Neural progenitor cell (in vitro differentiated cells): ENCODE results near the gene HLF. TPM values are rescaled to one million over a fixed set of nuclear protein-coding genes. Genes with fewer than 3 reads are reported as not detected.

Experiments
- DNase-seq: peaks from one replicate; pipeline ENCODE4 v3.0.0-alpha.2; 2016; ENCODE audit warnings: low spot score
- H2AFZ ChIP-seq: fragments of 200-600 bp; sonication (generic); replicated peaks from 2 replicates; pipeline ENCODE4 v1.6.1; 2016; ENCODE audit warnings: antibody characterized with exemption
- H3F3A ChIP-seq: fragments of 200-600 bp; sonication (generic); 2 replicates; pipeline ENCODE4 v1.6.1; 2016; ENCODE audit warnings: antibody characterized with exemption, low read depth
- H3K27ac ChIP-seq: fragments of 200-600 bp; sonication (generic); 2 replicates; pipeline ENCODE4 v1.5.1; 2016; ENCODE audit warnings: mild to moderate bottlenecking
- H3K27me3 ChIP-seq: fragments of 200-600 bp; sonication (generic); 2 replicates; pipeline ENCODE4 v1.6.1; 2016; ENCODE audit warnings: mild to moderate bottlenecking, moderate library complexity
- H3K36me3 ChIP-seq: fragments of 200-600 bp; sonication (generic); 2 replicates; pipeline ENCODE4 v1.5.1; 2016
- H3K4me1 ChIP-seq: fragments of 200-600 bp; sonication (generic); 2 replicates; pipeline ENCODE4 v1.6.1; 2016; ENCODE audit warnings: mixed run types
- H3K4me2 ChIP-seq: fragments of 200-600 bp; sonication (generic); 2 replicates; pipeline ENCODE4 v1.6.1; 2016
- H3K4me3 ChIP-seq: fragments of 200-600 bp; sonication (generic); 2 replicates; pipeline ENCODE4 v1.5.1; 2016
- H3K79me2 ChIP-seq: fragments of 200-600 bp; sonication (generic); 2 replicates; pipeline ENCODE4 v1.6.1; 2016; ENCODE audit warnings: low read depth
- H3K9ac ChIP-seq: fragments of 200-600 bp; sonication (generic); 2 replicates; pipeline ENCODE4 v1.6.1; 2016
- H3K9me3 ChIP-seq: fragments of 200-600 bp; sonication (generic); 2 replicates; pipeline ENCODE4 v1.5.1; 2016; ENCODE audit warnings: low read depth
- H4K20me1 ChIP-seq: fragments of 200-600 bp; sonication (generic); 2 replicates; pipeline ENCODE4 v1.6.1; 2016; ENCODE audit warnings: low read depth
- H3K27ac Mint-ChIP-seq: 3 replicates; pipeline ENCODE4 v1.8.0; 2021; ENCODE audit warnings: mixed read lengths
- H3K27me3 Mint-ChIP-seq: 2 replicates; pipeline ENCODE4 v1.8.0; 2022; ENCODE audit warnings: low read depth, mild to moderate bottlenecking, inconsistent platforms, moderate library complexity, mixed read lengths; ENCODE audit not compliant: insufficient read depth
- H3K36me3 Mint-ChIP-seq: 3 replicates; pipeline ENCODE4 v1.8.0; 2021; ENCODE audit warnings: mixed read lengths
- H3K4me1 Mint-ChIP-seq: 3 replicates; pipeline ENCODE4 v1.8.0; 2021; ENCODE audit warnings: mixed read lengths
- H3K4me3 Mint-ChIP-seq: 3 replicates; pipeline ENCODE4 v1.8.0; 2021; ENCODE audit warnings: mild to moderate bottlenecking, moderate library complexity, mixed read lengths
- H3K9me3 Mint-ChIP-seq: 3 replicates; pipeline ENCODE4 v1.8.0; 2020; ENCODE audit warnings: mixed read lengths
- EZH2 ChIP-seq: fragments of 200-600 bp; sonication (generic); IDR thresholded peaks from 2 replicates; pipeline ENCODE4 v1.6.1; 2017; ENCODE audit warnings: antibody characterized with exemption, mild to moderate bottlenecking, moderate library complexity
- EZH2phosphoT487 ChIP-seq: fragments of 200-600 bp; sonication (generic); IDR thresholded peaks from 2 replicates; pipeline ENCODE4 v1.6.1; 2017; ENCODE audit warnings: antibody characterized with exemption
- total RNA-seq: library from RNA; depleted of rRNA; stranded (reverse); fragments of >200 nt; gene quantifications from 2 replicates; pipeline ENCODE4 v1.2.3, GENCODE V29; 2015; ENCODE audit warnings: low replicate concordance
- TF ChIP-seq, protein P1 (sequence below): fragments of 200-600 bp; sonication (generic); IDR thresholded peaks from 2 replicates; pipeline ENCODE4 v1.5.1; 2017; ENCODE audit warnings: antibody characterized with exemption, mild to moderate bottlenecking

HLF gene
- total RNA-seq, 1 donor from 2014 or later, result 0.11 TPM

DNA sequence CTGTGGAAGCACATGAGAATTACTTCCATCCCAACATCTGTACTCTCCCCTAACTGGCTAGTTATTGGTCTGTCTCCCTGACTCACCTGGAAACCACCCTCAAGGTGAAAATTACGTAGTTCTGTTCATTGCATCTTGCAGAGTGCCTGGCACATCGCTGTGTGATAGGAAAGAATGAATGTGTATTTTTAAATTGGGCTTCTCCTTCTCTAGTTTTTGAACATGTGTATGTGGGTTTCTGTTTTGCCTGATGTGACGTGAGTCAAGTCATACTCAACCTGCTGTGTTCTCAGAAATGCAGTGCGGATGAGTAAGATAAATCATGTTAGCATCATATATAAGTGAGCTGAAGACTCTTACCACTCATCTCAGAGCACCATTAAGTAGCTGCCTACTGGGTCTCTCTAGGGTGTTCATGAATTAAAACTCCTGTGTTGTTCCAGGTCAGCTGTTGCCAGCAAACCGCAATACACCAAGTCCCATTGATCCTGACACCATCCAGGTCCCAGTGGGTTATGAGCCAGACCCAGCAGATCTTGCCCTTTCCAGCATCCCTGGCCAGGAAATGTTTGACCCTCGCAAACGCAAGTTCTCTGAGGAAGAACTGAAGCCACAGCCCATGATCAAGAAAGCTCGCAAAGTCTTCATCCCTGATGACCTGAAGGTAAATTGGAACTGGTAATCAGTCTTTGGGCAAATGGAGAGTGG is 50.2 kb downstream of the HLF start:
- DNase-seq, result no peak
- no peaks in the 10 kb centered on the region for H3K9me3 ChIP-seq
- no peak overlapping the region for H3K4me2 ChIP-seq
- H3K79me2 ChIP-seq, result no peaks in the 10 kb centered on the region
- no peaks in the 10 kb centered on the region for H3K27me3 Mint-ChIP-seq
- TF ChIP-seq, protein P1, sequence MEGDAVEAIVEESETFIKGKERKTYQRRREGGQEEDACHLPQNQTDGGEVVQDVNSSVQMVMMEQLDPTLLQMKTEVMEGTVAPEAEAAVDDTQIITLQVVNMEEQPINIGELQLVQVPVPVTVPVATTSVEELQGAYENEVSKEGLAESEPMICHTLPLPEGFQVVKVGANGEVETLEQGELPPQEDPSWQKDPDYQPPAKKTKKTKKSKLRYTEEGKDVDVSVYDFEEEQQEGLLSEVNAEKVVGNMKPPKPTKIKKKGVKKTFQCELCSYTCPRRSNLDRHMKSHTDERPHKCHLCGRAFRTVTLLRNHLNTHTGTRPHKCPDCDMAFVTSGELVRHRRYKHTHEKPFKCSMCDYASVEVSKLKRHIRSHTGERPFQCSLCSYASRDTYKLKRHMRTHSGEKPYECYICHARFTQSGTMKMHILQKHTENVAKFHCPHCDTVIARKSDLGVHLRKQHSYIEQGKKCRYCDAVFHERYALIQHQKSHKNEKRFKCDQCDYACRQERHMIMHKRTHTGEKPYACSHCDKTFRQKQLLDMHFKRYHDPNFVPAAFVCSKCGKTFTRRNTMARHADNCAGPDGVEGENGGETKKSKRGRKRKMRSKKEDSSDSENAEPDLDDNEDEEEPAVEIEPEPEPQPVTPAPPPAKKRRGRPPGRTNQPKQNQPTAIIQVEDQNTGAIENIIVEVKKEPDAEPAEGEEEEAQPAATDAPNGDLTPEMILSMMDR, result no peak
- TF ChIP-seq EZH2, result no peak
- no peak for TF ChIP-seq EZH2phosphoT487
- H3K9ac ChIP-seq, result no peak overlapping the region
- no peak overlapping the region for H3K27ac Mint-ChIP-seq
- H3K4me3 Mint-ChIP-seq, result no peak overlapping the region
- H3K27me3 ChIP-seq, result no peaks in the 10 kb centered on the region
- H3F3A ChIP-seq, result no peaks in the 10 kb centered on the region
- no peaks in the 10 kb centered on the region for H3K4me1 Mint-ChIP-seq
- H3K9me3 Mint-ChIP-seq, result no peaks in the 10 kb centered on the region
- H4K20me1 ChIP-seq, result no peaks in the 10 kb centered on the region
- no peak overlapping the region for H3K27ac ChIP-seq
- no peaks in the 10 kb centered on the region for H3K36me3 Mint-ChIP-seq
- H3K4me1 ChIP-seq, result no peaks in the 10 kb centered on the region
- no peak overlapping the region for H2AFZ ChIP-seq
- H3K4me3 ChIP-seq, result no peak overlapping the region
- no peaks in the 10 kb centered on the region for H3K36me3 ChIP-seq

DNA sequence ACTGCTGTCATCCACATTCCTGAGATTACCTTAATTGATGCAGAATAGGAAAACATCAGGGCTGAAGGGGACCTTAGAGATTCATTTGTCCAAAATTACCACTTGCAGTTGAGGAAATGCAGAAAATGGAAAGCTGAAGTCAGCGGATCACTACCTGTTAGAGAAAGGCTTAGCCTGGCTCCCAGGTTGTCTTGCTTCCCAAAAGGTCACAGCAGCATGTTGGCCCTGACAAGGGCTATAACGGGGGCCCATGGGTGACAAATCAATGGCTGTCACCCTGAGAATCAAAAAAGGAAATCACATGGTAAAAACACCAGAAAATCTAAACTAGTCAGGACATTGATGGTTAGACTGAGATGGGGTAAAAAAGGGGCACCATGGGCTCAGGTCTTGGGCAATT is 51.7 kb downstream of the HLF start:
- H3K9me3 ChIP-seq, result no peaks in the 10 kb centered on the region
- H3F3A ChIP-seq, result no peaks in the 10 kb centered on the region
- Mint-ChIP-seq H3K27me3 (no peaks in the 10 kb centered on the region), H3K4me3 (no peak overlapping the region), H3K36me3 (no peaks in the 10 kb centered on the region), H3K4me1 (no peaks in the 10 kb centered on the region), H3K27ac (no peak overlapping the region), H3K9me3 (no peaks in the 10 kb centered on the region)
- H3K27me3 ChIP-seq, result no peaks in the 10 kb centered on the region
- H3K4me1 ChIP-seq, result no peaks in the 10 kb centered on the region
- H3K27ac ChIP-seq, result no peak overlapping the region
- no peak overlapping the region for H2AFZ ChIP-seq
- no peak overlapping the region for H3K4me3 ChIP-seq
- DNase-seq, result no peak
- H3K9ac ChIP-seq, result no peak overlapping the region
- no peaks in the 10 kb centered on the region for H4K20me1 ChIP-seq
- no peak overlapping the region for H3K4me2 ChIP-seq
- H3K79me2 ChIP-seq, result no peaks in the 10 kb centered on the region
- no peaks in the 10 kb centered on the region for H3K36me3 ChIP-seq
- TF ChIP-seq, protein P1, result no peak
- TF ChIP-seq EZH2 (no peak), EZH2phosphoT487 (no peak)

DNA sequence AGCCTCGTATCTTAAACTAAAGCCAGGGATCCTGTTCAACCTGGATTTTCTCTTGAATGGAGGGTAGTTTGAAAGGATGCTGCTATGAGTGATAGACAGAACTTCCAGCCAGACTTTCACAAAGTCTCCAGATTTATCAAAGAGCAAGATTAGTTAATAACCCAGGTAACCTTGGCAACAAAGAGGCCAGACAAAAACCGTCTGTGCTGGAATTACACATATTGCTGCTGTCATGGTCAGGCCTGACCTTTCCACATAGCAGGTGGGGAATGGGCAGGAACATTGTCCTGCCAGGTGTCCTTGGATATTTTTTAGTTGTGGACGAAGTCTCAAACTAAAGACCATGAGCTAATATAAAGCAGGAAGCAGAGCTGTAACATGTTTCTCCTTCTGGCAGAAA is 52.5 kb downstream of the HLF start:
- Mint-ChIP-seq H3K9me3 (no peaks in the 10 kb centered on the region), H3K4me1 (no peaks in the 10 kb centered on the region), H3K27me3 (no peaks in the 10 kb centered on the region), H3K4me3 (no peak overlapping the region), H3K27ac (no peak overlapping the region), H3K36me3 (no peaks in the 10 kb centered on the region)
- Histone ChIP-seq H3K27ac (no peak overlapping the region), H3K4me1 (no peaks in the 10 kb centered on the region), H3F3A (no peaks in the 10 kb centered on the region), H3K36me3 (no peaks in the 10 kb centered on the region), H2AFZ (no peak overlapping the region), H3K9me3 (no peaks in the 10 kb centered on the region), H3K9ac (no peak overlapping the region), H3K4me3 (no peak overlapping the region), H4K20me1 (no peaks in the 10 kb centered on the region), H3K4me2 (no peak overlapping the region), H3K27me3 (no peaks in the 10 kb centered on the region), H3K79me2 (no peaks in the 10 kb centered on the region)
- TF ChIP-seq EZH2phosphoT487, result no peak
- no peak for TF ChIP-seq EZH2
- TF ChIP-seq, protein P1, result no peak
- DNase-seq, result no peak
